Measurements from ENCODE around the gene ZDHHC11. TPM values are rescaled to one million over a fixed set of nuclear protein-coding genes. Genes with fewer than 3 reads are reported as not detected.
"Not testable (repeated sequence)": the region's sequence is repeated elsewhere in the genome, so short reads cannot be mapped to it uniquely, and the experiment has no call there.

Gene ZDHHC11
- total RNA-seq, 1 donor from 2014 or later: 23.2 TPM

- no peak for DNase-seq (ENCODE audit: low spot score)
Observed at GRCh38 chr5:859391-859790, 8.6 kb upstream of the ZDHHC11 start.

GRCh38 chr5:858726-859125 is 7.9 kb upstream of the ZDHHC11 start:
- no peak for DNase-seq (ENCODE audit: low spot score)

- no peak for DNase-seq (ENCODE audit: low spot score)
Observed at GRCh38 chr5:856531-857425, 6.0 kb upstream of the ZDHHC11 start.

GRCh38 chr5:855771-856530 is 5.2 kb upstream of the ZDHHC11 start:
- DNase-seq (ENCODE audit: low spot score): no peak

- DNase-seq (ENCODE audit: low spot score): no peak
Observed at GRCh38 chr5:854966-855743, 4.4 kb upstream of the ZDHHC11 start.

GRCh38 chr5:854217-854616 is 3.4 kb upstream of the ZDHHC11 start:
- no peak for DNase-seq (ENCODE audit: low spot score)

- DNase-seq (ENCODE audit: low spot score): not testable (repeated sequence)
Observed at GRCh38 chr5:853416-854090, 2.8 kb upstream of the ZDHHC11 start.

- DNase-seq (ENCODE audit: low spot score): no peak
Observed at GRCh38 chr5:852431-853401, 1.9 kb upstream of the ZDHHC11 start.

- DNase-seq (ENCODE audit: low spot score): no peak
Observed at GRCh38 chr5:852018-852417, 1.2 kb upstream of the ZDHHC11 start.

GRCh38 chr5:851553-851952 is 767 bp upstream of the ZDHHC11 start:
- no peak for DNase-seq (ENCODE audit: low spot score)

- DNase-seq (ENCODE audit: low spot score): no peak
Observed at GRCh38 chr5:851076-851475, 290 bp upstream of the ZDHHC11 start.

GRCh38 chr5:849651-850301 is 1.0 kb downstream of the ZDHHC11 start:
- DNase-seq (ENCODE audit: low spot score): no peak

GRCh38 chr5:848671-849111 is 2.1 kb downstream of the ZDHHC11 start:
- DNase-seq (ENCODE audit: low spot score): no peak

GRCh38 chr5:847736-848135 is 3.0 kb downstream of the ZDHHC11 start:
- DNase-seq (ENCODE audit: low spot score): not testable (repeated sequence)

- not testable (repeated sequence) for DNase-seq (ENCODE audit: low spot score)
Observed at GRCh38 chr5:847212-847611, 3.6 kb downstream of the ZDHHC11 start.

- DNase-seq (ENCODE audit: low spot score): not testable (repeated sequence)
Observed at GRCh38 chr5:846602-847091, 4.1 kb downstream of the ZDHHC11 start.

GRCh38 chr5:845676-846601 is 4.8 kb downstream of the ZDHHC11 start:
- DNase-seq (ENCODE audit: low spot score): not testable (repeated sequence)

GRCh38 chr5:845031-845675 is 5.6 kb downstream of the ZDHHC11 start:
- not testable (repeated sequence) for DNase-seq (ENCODE audit: low spot score)
